ENCODE data around the gene UBE2L3. TPM values are rescaled to one million over a fixed set of nuclear protein-coding genes. Genes with fewer than 3 reads are reported as not detected.

The UBE2L3 gene
- total and polyA plus RNA-seq, 2 of the 13 experiments (the other 11 are each of a cell fraction or from before 2014, with no cell fraction given): 30.2 to 58.1 TPM

GRCh38 chr22:21629255-21630149 lies 62.0 kb downstream of the UBE2L3 start, which contains the start of gene YDJC (continued):
- no peak for TF ChIP-seq EP300 (IDR thresholded peaks at IDR 0.05; ENCODE audit: low read depth in 2 of 2, low read length in 2 of 2)
- TF ChIP-seq EP300 (CRISPR knock-in tag; IDR thresholded peaks at IDR 0.05; ENCODE audit: borderline replicate concordance): peak; percentile 65
- peak; percentile 72; the same call in 1 of the 2 replicates for TF ChIP-seq ZNF225 (CRISPR knock-in tag; IDR thresholded peaks at IDR 0.05)
- peak; percentile 80 for TF ChIP-seq HDAC1 (CRISPR knock-in tag; IDR thresholded peaks at IDR 0.05)
- no peak; the same call in 1 of the 2 replicates for TF ChIP-seq ZSCAN20 (CRISPR knock-in tag; IDR thresholded peaks at IDR 0.05; ENCODE audit: borderline replicate concordance)
- TF ChIP-seq SPEN (CRISPR knock-in tag; IDR thresholded peaks at IDR 0.05; ENCODE audit: low read depth): peak; percentile 69
- TF ChIP-seq ZNF317 (CRISPR knock-in tag; IDR thresholded peaks at IDR 0.05): peak; percentile 82
- peak; percentile 62; the same call in 1 of the 2 replicates for TF ChIP-seq YEATS2 (CRISPR knock-in tag; IDR thresholded peaks at IDR 0.05; ENCODE audit: borderline replicate concordance)
- TF ChIP-seq ZNF788 (CRISPR knock-in tag; IDR thresholded peaks at IDR 0.05; ENCODE audit: borderline replicate concordance): peak; percentile 46; the same call in 1 of the 2 replicates
- TF ChIP-seq, protein P1, sequence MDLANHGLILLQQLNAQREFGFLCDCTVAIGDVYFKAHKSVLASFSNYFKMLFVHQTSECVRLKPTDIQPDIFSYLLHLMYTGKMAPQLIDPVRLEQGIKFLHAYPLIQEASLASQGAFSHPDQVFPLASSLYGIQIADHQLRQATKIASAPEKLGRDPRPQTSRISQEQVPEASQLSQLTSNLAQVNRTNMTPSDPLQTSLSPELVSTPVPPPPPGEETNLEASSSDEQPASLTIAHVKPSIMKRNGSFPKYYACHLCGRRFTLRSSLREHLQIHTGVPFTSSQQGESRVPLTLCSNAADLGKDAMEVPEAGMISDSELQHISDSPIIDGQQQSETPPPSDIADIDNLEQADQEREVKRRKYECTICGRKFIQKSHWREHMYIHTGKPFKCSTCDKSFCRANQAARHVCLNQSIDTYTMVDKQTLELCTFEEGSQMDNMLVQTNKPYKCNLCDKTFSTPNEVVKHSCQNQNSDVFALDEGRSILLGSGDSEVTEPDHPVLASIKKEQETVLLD (CRISPR knock-in tag; IDR thresholded peaks at IDR 0.05; ENCODE audit: low read depth): peak; percentile 49; the same call in 1 of the 2 replicates
- TF ChIP-seq, protein P2, sequence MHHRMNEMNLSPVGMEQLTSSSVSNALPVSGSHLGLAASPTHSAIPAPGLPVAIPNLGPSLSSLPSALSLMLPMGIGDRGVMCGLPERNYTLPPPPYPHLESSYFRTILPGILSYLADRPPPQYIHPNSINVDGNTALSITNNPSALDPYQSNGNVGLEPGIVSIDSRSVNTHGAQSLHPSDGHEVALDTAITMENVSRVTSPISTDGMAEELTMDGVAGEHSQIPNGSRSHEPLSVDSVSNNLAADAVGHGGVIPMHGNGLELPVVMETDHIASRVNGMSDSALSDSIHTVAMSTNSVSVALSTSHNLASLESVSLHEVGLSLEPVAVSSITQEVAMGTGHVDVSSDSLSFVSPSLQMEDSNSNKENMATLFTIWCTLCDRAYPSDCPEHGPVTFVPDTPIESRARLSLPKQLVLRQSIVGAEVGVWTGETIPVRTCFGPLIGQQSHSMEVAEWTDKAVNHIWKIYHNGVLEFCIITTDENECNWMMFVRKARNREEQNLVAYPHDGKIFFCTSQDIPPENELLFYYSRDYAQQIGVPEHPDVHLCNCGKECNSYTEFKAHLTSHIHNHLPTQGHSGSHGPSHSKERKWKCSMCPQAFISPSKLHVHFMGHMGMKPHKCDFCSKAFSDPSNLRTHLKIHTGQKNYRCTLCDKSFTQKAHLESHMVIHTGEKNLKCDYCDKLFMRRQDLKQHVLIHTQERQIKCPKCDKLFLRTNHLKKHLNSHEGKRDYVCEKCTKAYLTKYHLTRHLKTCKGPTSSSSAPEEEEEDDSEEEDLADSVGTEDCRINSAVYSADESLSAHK (CRISPR knock-in tag; IDR thresholded peaks at IDR 0.05; ENCODE audit: borderline replicate concordance): no peak
- peak; percentile 37; the same call in 1 of the 2 replicates for TF ChIP-seq DPF2 (CRISPR knock-in tag; IDR thresholded peaks at IDR 0.05; ENCODE audit: borderline replicate concordance, low read depth)
- peak; percentile 47; the same call in 1 of the 2 replicates for TF ChIP-seq ZNF790 (CRISPR knock-in tag; IDR thresholded peaks at IDR 0.05; ENCODE audit: borderline replicate concordance)
- TF ChIP-seq ZNF746 (CRISPR knock-in tag; IDR thresholded peaks at IDR 0.05): peak; percentile 80; the same call in 1 of the 2 replicates
- peak; percentile 48; the same call in 1 of the 2 replicates for TF ChIP-seq FOXO1 (CRISPR knock-in tag; IDR thresholded peaks at IDR 0.05)
- TF ChIP-seq ZNF782 (CRISPR knock-in tag; IDR thresholded peaks at IDR 0.05; ENCODE audit: borderline replicate concordance): 0 out of 2 replicates have a peak, but pooled peaks have one; percentile 36
- no peak; the same call in 1 of the 2 replicates for TF ChIP-seq ZNF75D (CRISPR knock-in tag; IDR thresholded peaks at IDR 0.05; ENCODE audit: borderline replicate concordance)
- TF ChIP-seq, protein P3, sequence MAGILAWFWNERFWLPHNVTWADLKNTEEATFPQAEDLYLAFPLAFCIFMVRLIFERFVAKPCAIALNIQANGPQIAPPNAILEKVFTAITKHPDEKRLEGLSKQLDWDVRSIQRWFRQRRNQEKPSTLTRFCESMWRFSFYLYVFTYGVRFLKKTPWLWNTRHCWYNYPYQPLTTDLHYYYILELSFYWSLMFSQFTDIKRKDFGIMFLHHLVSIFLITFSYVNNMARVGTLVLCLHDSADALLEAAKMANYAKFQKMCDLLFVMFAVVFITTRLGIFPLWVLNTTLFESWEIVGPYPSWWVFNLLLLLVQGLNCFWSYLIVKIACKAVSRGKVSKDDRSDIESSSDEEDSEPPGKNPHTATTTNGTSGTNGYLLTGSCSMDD (CRISPR knock-in tag; IDR thresholded peaks at IDR 0.05): no peak; the same call in 1 of the 2 replicates
- peak; percentile 68 for TF ChIP-seq ZNF124 (CRISPR knock-in tag; IDR thresholded peaks at IDR 0.05)
- TF ChIP-seq GFI1 (CRISPR knock-in tag; IDR thresholded peaks at IDR 0.05; ENCODE audit: borderline replicate concordance): peak; percentile 65; the same call in 1 of the 2 replicates
- TF ChIP-seq, protein P4, sequence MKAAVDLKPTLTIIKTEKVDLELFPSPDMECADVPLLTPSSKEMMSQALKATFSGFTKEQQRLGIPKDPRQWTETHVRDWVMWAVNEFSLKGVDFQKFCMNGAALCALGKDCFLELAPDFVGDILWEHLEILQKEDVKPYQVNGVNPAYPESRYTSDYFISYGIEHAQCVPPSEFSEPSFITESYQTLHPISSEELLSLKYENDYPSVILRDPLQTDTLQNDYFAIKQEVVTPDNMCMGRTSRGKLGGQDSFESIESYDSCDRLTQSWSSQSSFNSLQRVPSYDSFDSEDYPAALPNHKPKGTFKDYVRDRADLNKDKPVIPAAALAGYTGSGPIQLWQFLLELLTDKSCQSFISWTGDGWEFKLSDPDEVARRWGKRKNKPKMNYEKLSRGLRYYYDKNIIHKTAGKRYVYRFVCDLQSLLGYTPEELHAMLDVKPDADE (CRISPR knock-in tag; IDR thresholded peaks at IDR 0.05): peak; percentile 78; the same call in 1 of the 2 replicates
